ENCODE results near the gene KRT73. TPM values are rescaled to one million over a fixed set of nuclear protein-coding genes. Genes with fewer than 3 reads are reported as not detected.

KRT73 gene
- total RNA-seq: not detected in 2 replicates

- no peak for DNase-seq
Observed at GRCh38 chr12:52618216-52618615, at the start of gene KRT73. Gene KRT73, minus strand, starts transcription at chr12:52618559. Its CDS starts 35 bp downstream, at chr12:52618524.

GRCh38 chr12:52667931-52668330 is 49.6 kb upstream of the KRT73 start:
- no peak for DNase-seq

GRCh38 chr12:52667509-52667908 is 49.1 kb upstream of the KRT73 start:
- DNase-seq: no peak

GRCh38 chr12:52666471-52666870 is 48.1 kb upstream of the KRT73 start:
- DNase-seq: no peak

GRCh38 chr12:52663420-52663819 is 45.1 kb upstream of the KRT73 start:
- DNase-seq: no peak

- no peak for DNase-seq
Observed at GRCh38 chr12:52662918-52663229, 44.5 kb upstream of the KRT73 start.

GRCh38 chr12:52662093-52662917 is 43.9 kb upstream of the KRT73 start:
- no peak for DNase-seq

- no peak for DNase-seq
Observed at GRCh38 chr12:52661668-52662067, 43.3 kb upstream of the KRT73 start.

GRCh38 chr12:52660934-52661499 is 42.7 kb upstream of the KRT73 start:
- no peak for DNase-seq

- no peak for DNase-seq
Observed at GRCh38 chr12:52659951-52660350, 41.6 kb upstream of the KRT73 start.

- DNase-seq: no peak
Observed at GRCh38 chr12:52659395-52659794, 41.0 kb upstream of the KRT73 start.

GRCh38 chr12:52658196-52658595 is 39.8 kb upstream of the KRT73 start:
- DNase-seq: no peak

- no peak for DNase-seq
Observed at GRCh38 chr12:52657250-52657902, 39.0 kb upstream of the KRT73 start.

GRCh38 chr12:52656616-52657015 is 38.3 kb upstream of the KRT73 start:
- DNase-seq: no peak

GRCh38 chr12:52655720-52656124 is 37.4 kb upstream of the KRT73 start:
- DNase-seq: no peak

- DNase-seq: no peak
Observed at GRCh38 chr12:52655251-52655650, 36.9 kb upstream of the KRT73 start.

GRCh38 chr12:52651726-52652261 is 33.4 kb upstream of the KRT73 start, which contains the start of gene KRT2:
Gene KRT2, minus strand, starts transcription at chr12:52652211. Its CDS starts 69 bp downstream, at chr12:52652142.
- no peak for DNase-seq

- DNase-seq: peak; percentile 23
Observed at GRCh38 chr12:52650520-52651081, 32.2 kb upstream of the KRT73 start.

- DNase-seq: no peak
Observed at GRCh38 chr12:52649066-52649465, 30.7 kb upstream of the KRT73 start.

GRCh38 chr12:52648012-52648550 is 29.7 kb upstream of the KRT73 start:
- no peak for DNase-seq

GRCh38 chr12:52647601-52648000 is 29.2 kb upstream of the KRT73 start:
- no peak for DNase-seq

- no peak for DNase-seq
Observed at GRCh38 chr12:52646613-52647012, 28.3 kb upstream of the KRT73 start.

GRCh38 chr12:52645982-52646381 is 27.6 kb upstream of the KRT73 start:
- DNase-seq: no peak

Data from dermis blood vessel endothelial cell (primary cell).